HepG2 (cell line): Measurements from ENCODE around the gene FAM90A26. TPM values are rescaled to one million over a fixed set of nuclear protein-coding genes. Genes with fewer than 3 reads are reported as not detected.
"Not testable (repeated sequence)": the region's sequence is repeated elsewhere in the genome, so short reads cannot be mapped to it uniquely, and the experiment has no call there.

Experiments
- ATAC-seq: fragments of 200-7000 bp; cut with Tn5 transposase; 3 replicates; pipeline ENCODE4 v1.9.1; 2020; ENCODE audit warnings: mild to moderate bottlenecking, moderate library complexity
- BruUV-seq: library from RNA; stranded (reverse); fragments of 400-500 nt; replicated peaks from 2 replicates; lab custom pipeline; 2021; lab: Mats Ljungman, UMichigan
- CTCF ChIA-PET: fragments of 300-600 bp; formaldehyde crosslinking; extraction: SDS; loops from one replicate; lab custom pipeline; 2021; ENCODE audit warnings: low total read pairs, inconsistent platforms, low intra/inter-chr PET ratio; lab: Yijun Ruan, JAX
- POLR2A ChIA-PET: fragments of 350-600 bp; sonication (Branson Sonifier 250); formaldehyde crosslinking; loops from one replicate; lab custom pipeline; 2020; ENCODE audit warnings: antibody characterized with exemption, inconsistent platforms; lab: Yijun Ruan, JAX
- DNase-seq: peaks from one replicate; pipeline ENCODE4 v3.0.0-alpha.2; 2015; ENCODE audit warnings: low spot score
- FAIRE-seq: peaks from 3 replicates; lab custom pipeline; 2011; peaks lifted over from hg19 to GRCh38; lab: Jason Lieb, UNC
- H2AFZ ChIP-seq: one replicate; pipeline ENCODE4 v1.6.1; 2011; ENCODE audit warnings: low read length, inconsistent platforms
- H3K27ac ChIP-seq: fragments of 300-600 bp; 3 replicates; pipeline ENCODE4 v1.8.0; 2011; ENCODE audit warnings: mixed run types, mild to moderate bottlenecking, mixed read lengths, low read length, inconsistent platforms; ENCODE audit not compliant: insufficient read depth; ENCODE audit errors: extremely low read length
- H3K27me3 ChIP-seq, 2 experiments: fragments of 200-600 bp in 1 of 2; 2 replicates in 1 of 2; 3 replicates in 1 of 2; pipeline versions ENCODE4 v1.6.0 to v1.8.0; 2011; ENCODE audit warnings: low read length in 2 of 2, mild to moderate bottlenecking in 2 of 2, moderate library complexity in 2 of 2, inconsistent platforms in 1 of 2; ENCODE audit not compliant: insufficient read depth in 2 of 2, control insufficient read depth in 1 of 2
- H3K36me3 ChIP-seq, 2 experiments: fragments of 200-600 bp in 1 of 2; replicated peaks in 1 of 2; 2 replicates in 1 of 2; 3 replicates in 1 of 2; pipeline versions ENCODE4 v1.5.1 to v1.8.0; 2011; ENCODE audit warnings: low read length in 2 of 2, inconsistent platforms in 1 of 2; ENCODE audit not compliant: insufficient read depth in 2 of 2, control insufficient read depth in 1 of 2
- H3K4me1 ChIP-seq: 2 replicates; pipeline ENCODE4 v1.5.1; 2012; ENCODE audit warnings: low read length, inconsistent platforms; ENCODE audit not compliant: insufficient read depth
- H3K4me2 ChIP-seq: 2 replicates; pipeline ENCODE4 v1.6.0; 2011; ENCODE audit warnings: low read depth, low read length, inconsistent platforms
- H3K4me3 ChIP-seq, 3 experiments: fragments of 200-600 bp in 1 of 3; sonication (generic), shearing (Covaris generic) in 1 of 3; replicated peaks in 1 of 3; 2 replicates each; pipeline ENCODE4 v1.5.1; 2011 to 2016; ENCODE audit warnings: low read length in 3 of 3, inconsistent platforms in 2 of 3, low read depth in 2 of 3, mild to moderate bottlenecking in 2 of 3, control low read depth in 1 of 3, mixed read lengths in 1 of 3; ENCODE audit not compliant: insufficient read depth in 1 of 3
- H3K79me2 ChIP-seq: one replicate; pipeline ENCODE4 v1.6.1; 2011; ENCODE audit warnings: low read length, inconsistent platforms; ENCODE audit not compliant: insufficient read depth
- H3K9ac ChIP-seq: 2 replicates; pipeline ENCODE4 v1.6.0; 2011; ENCODE audit warnings: mild to moderate bottlenecking, low read depth, low read length, inconsistent platforms; ENCODE audit not compliant: insufficient read depth
- H3K9me3 ChIP-seq: 2 replicates; pipeline ENCODE4 v1.5.1; 2012; ENCODE audit warnings: mild to moderate bottlenecking, low read length
- H4K20me1 ChIP-seq: 2 replicates; pipeline ENCODE4 v1.6.0; 2011; ENCODE audit warnings: inconsistent platforms, mild to moderate bottlenecking, low read length, moderate library complexity; ENCODE audit not compliant: insufficient read depth
- ARID4A ChIP-seq: sonication (generic); formaldehyde crosslinking; IDR thresholded peaks from 2 replicates; pipeline ENCODE4 v1.5.0; 2020; ENCODE audit warnings: mild to moderate bottlenecking, missing genetic modification reagents, borderline replicate concordance
- GABPB1 ChIP-seq: IDR thresholded peaks from 2 replicates; pipeline ENCODE4 v1.6.1; 2016; ENCODE audit warnings: mild to moderate bottlenecking, missing genetic modification reagents, moderate library complexity, missing compliant biosample characterization
- HIVEP1 ChIP-seq: sonication (generic); formaldehyde crosslinking; IDR thresholded peaks from 2 replicates; pipeline ENCODE4 v1.4.0; 2020; ENCODE audit warnings: mild to moderate bottlenecking, missing genetic modification reagents
- KDM3A ChIP-seq: IDR thresholded peaks from 2 replicates; pipeline ENCODE4 v1.6.1; 2018; ENCODE audit warnings: low read depth, missing compliant biosample characterization
- RXRA ChIP-seq: sonication (generic); formaldehyde crosslinking; IDR thresholded peaks from 2 replicates; pipeline ENCODE4 v1.5.1; 2020; ENCODE audit warnings: missing genetic modification reagents
- SALL1 ChIP-seq: sonication (generic); formaldehyde crosslinking; IDR thresholded peaks from 2 replicates; pipeline ENCODE4 v1.8.0; 2022; ENCODE audit warnings: mild to moderate bottlenecking, missing genetic modification reagents
- ZNF253 ChIP-seq: sonication (generic); formaldehyde crosslinking; IDR thresholded peaks from 2 replicates; pipeline ENCODE4 v1.8.0; 2022; ENCODE audit warnings: mild to moderate bottlenecking, missing genetic modification reagents, borderline replicate concordance
- ZNF296 ChIP-seq: sonication (generic); formaldehyde crosslinking; conservative IDR thresholded peaks from 2 replicates; pipeline ENCODE4 v1.5.0; 2020; ENCODE audit warnings: mild to moderate bottlenecking, missing genetic modification reagents
- ZNF431 ChIP-seq: sonication (generic); formaldehyde crosslinking; IDR thresholded peaks from 2 replicates; pipeline ENCODE4 v1.9.0; 2022; ENCODE audit warnings: missing genetic modification reagents, low read depth, mild to moderate bottlenecking, borderline replicate concordance
- ZNF547 ChIP-seq: sonication (generic); formaldehyde crosslinking; IDR thresholded peaks from 2 replicates; pipeline ENCODE4 v1.5.1; 2020; ENCODE audit warnings: mild to moderate bottlenecking, missing genetic modification reagents
- ZNF556 ChIP-seq: sonication (generic); formaldehyde crosslinking; IDR thresholded peaks from 2 replicates; pipeline ENCODE4 v1.4.0; 2020; ENCODE audit warnings: mild to moderate bottlenecking, missing genetic modification reagents, borderline replicate concordance
- ZNF687 ChIP-seq: sonication (generic); formaldehyde crosslinking; IDR thresholded peaks from 2 replicates; pipeline ENCODE4 v1.5.1; 2020; ENCODE audit warnings: mild to moderate bottlenecking, missing genetic modification reagents, moderate library complexity
- ZNF749 ChIP-seq: sonication (generic); formaldehyde crosslinking; IDR thresholded peaks from 2 replicates; pipeline ENCODE4 v1.8.0; 2022; ENCODE audit warnings: mild to moderate bottlenecking, missing genetic modification reagents, moderate library complexity, borderline replicate concordance
- WGBS: methylation state at CpG from one replicate; pipeline ENCODE4 v1.1.6; 2017; ENCODE audit warnings: low lambda C conversion rate; 5-methylcytosine and 5-hydroxymethylcytosine counted together
- in situ Hi-C: cut with HindIII; loops from 2 replicates; pipeline ENCODE4 v1.10.0; 2017; ENCODE audit warnings: low pct_unique_long_range_greater_than_20kb; ENCODE audit not compliant: extremely low pct_ligation_motif_present
- intact Hi-C: fragments of 100-400 bp; cut with micrococcal nuclease; formaldehyde crosslinking; loops from one replicate; pipeline ENCODE4 v1.10.0; 2022; ENCODE audit not compliant: unreplicated experiment
- polyA plus RNA-seq, 8 experiments: library from polyadenylated mRNA; depleted of rRNA in 3 of 8; stranded (reverse) in 7 of 8; unstranded in 1 of 8; fragments of >200 nt; fragmentation: Illumina TruSeq in 4 of 8; extraction: Trizol in 4 of 8; gene quantifications; 2 replicates each; pipeline versions ENCODE4 v1.2.1 to v1.2.3, GENCODE V29; 2011 to 2016; ENCODE audit warnings: low read depth in 4 of 8, missing spikeins in 1 of 8, mixed read lengths in 1 of 8; ENCODE audit not compliant: insufficient read depth in 1 of 8
- total RNA-seq, 5 experiments: library from RNA; depleted of rRNA; stranded (reverse); fragments of >200 nt; fragmentation: Illumina TruSeq; extraction: Trizol; gene quantifications; 2 replicates each; pipeline ENCODE4 v1.2.3, GENCODE V29; 2016; ENCODE audit warnings: low read depth in 1 of 5

The FAM90A26 gene
- total and polyA plus RNA-seq, 2 of the 13 experiments (the other 11 are each of a cell fraction or from before 2014, with no cell fraction given) = not detected

GRCh38 chr4:9153571-9154157, 16.5 kb upstream of the FAM90A26 start:
- CTCF ChIA-PET, H3K9me3 ChIP-seq, H3K36me3 ChIP-seq, FAIRE-seq, intact Hi-C loops, H2AFZ ChIP-seq, in situ Hi-C loops, POLR2A ChIA-PET, H3K27me3 ChIP-seq, DNase-seq, H3K79me2 ChIP-seq, H4K20me1 ChIP-seq, ATAC-seq: not testable (repeated sequence)
- BruUV-seq = TSS peak; percentile 93
- Histone ChIP-seq H3K27ac (peak overlapping the region; percentile 81), H3K4me1 (peaks cover 19% of the 10 kb centered on the region), H3K4me3 (peak overlapping the region; percentile 62 to 75 (median 71); a peak in 5 of 6 replicates), H3K9ac (peak overlapping the region; percentile 78), H3K4me2 (peak overlapping the region; percentile 76)
- WGBS = 3% methylated on average over 12 of the region's 27 CpGs
- TF ChIP-seq SALL1 (CRISPR knock-in tag) (peak; percentile 11; the same call in 1 of the 2 replicates), ZNF749 (0 out of 2 replicates have a peak, but pooled peaks have one; percentile 38), ZNF556 (CRISPR knock-in tag) (0 out of 2 replicates have a peak, but pooled peaks have one; percentile 14), ZNF687 (peak; percentile 69), ZNF547 (CRISPR knock-in tag) (0 out of 2 replicates have a peak, but pooled peaks have one; percentile 4), HIVEP1 (CRISPR knock-in tag) (0 out of 2 replicates have a peak, but pooled peaks have one; percentile 8), KDM3A (CRISPR knock-in tag) (0 out of 2 replicates have a peak, but pooled peaks have one; percentile 8), ZNF296 (CRISPR knock-in tag) (0 out of 2 replicates have a peak, but pooled peaks have one; percentile 42), ZNF431 (0 out of 2 replicates have a peak, but pooled peaks have one; percentile 35), RXRA (CRISPR knock-in tag) (0 out of 2 replicates have a peak, but pooled peaks have one; percentile 11), ARID4A (CRISPR knock-in tag) (peak; percentile 43; the same call in 1 of the 2 replicates), ZNF253 (0 out of 2 replicates have a peak, but pooled peaks have one; percentile 68), GABPB1 (CRISPR knock-in tag) (peak; percentile 2)
